ENCODE data around the gene BTG2.

- TF ChIP-seq, protein P1, sequence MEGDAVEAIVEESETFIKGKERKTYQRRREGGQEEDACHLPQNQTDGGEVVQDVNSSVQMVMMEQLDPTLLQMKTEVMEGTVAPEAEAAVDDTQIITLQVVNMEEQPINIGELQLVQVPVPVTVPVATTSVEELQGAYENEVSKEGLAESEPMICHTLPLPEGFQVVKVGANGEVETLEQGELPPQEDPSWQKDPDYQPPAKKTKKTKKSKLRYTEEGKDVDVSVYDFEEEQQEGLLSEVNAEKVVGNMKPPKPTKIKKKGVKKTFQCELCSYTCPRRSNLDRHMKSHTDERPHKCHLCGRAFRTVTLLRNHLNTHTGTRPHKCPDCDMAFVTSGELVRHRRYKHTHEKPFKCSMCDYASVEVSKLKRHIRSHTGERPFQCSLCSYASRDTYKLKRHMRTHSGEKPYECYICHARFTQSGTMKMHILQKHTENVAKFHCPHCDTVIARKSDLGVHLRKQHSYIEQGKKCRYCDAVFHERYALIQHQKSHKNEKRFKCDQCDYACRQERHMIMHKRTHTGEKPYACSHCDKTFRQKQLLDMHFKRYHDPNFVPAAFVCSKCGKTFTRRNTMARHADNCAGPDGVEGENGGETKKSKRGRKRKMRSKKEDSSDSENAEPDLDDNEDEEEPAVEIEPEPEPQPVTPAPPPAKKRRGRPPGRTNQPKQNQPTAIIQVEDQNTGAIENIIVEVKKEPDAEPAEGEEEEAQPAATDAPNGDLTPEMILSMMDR (IDR thresholded peaks at IDR 0.05), result no peak
- no peak for TF ChIP-seq ZFX (IDR thresholded peaks at IDR 0.05; ENCODE audit: borderline replicate concordance)
Measured at GRCh38 chr1:203300441-203301330, 4.6 kb upstream of the BTG2 start.

Data from 22Rv1 (cell line).